ENCODE results near the gene STK32B.

DNA sequence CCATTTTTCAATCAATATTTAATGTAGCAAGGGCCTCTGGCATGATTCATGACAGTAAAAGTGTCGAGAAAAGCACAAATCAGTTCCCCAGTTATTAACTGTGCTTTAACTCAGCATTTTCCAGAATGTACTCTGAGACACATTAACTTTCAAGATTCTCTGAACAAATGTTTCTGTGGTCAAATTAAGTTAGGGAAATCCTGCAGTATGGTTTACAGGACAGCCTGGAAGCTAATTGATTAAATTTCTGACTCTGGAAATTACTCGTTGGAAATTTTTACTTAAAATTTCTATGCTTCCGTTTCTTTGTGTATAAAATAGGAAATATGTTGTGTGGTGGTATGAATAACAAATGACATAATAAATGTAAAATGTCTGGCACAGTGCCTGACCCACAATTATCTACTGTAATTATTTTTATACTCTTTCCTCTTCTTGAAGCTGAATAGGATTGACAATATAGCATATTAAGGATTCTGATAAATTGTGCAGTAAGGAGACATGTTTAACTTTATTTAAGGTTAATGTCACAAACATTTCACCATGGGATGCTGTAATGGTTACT, 33.7 kb downstream of the STK32B start:
- TF ChIP-seq CTCF (IDR thresholded peaks at IDR 0.05) (no peak), ZFX (IDR thresholded peaks at IDR 0.05; ENCODE audit: borderline replicate concordance) (no peak)

Data from 22Rv1 (cell line).